BE2C (cell line): ENCODE data around the gene DACT2.
"Not testable (repeated sequence)": the region's sequence is repeated elsewhere in the genome, so short reads cannot be mapped to it uniquely, and the experiment has no call there.

Experiments used
- DNase-seq: peaks from one replicate; pipeline ENCODE4 v3.0.0-alpha.2; 2020
- H3K27me3 ChIP-seq: fragments of 250-450 bp; sonication (Bioruptor Pico); 2 replicates; pipeline ENCODE4 v1.5.1; 2020; ENCODE audit warnings: mild to moderate bottlenecking
- H3K36me3 ChIP-seq: fragments of 250-450 bp; sonication (Bioruptor Pico); 2 replicates; pipeline ENCODE4 v1.5.1; 2020; ENCODE audit warnings: mild to moderate bottlenecking
- H3K4me1 ChIP-seq: fragments of 250-450 bp; sonication (Bioruptor Pico); 2 replicates; pipeline ENCODE4 v1.5.1; 2020
- H3K4me3 ChIP-seq: 2 replicates; pipeline ENCODE4 v1.5.1; 2011; ENCODE audit warnings: low read depth, low read length
- H3K9me3 ChIP-seq: fragments of 250-450 bp; sonication (Bioruptor Pico); 2 replicates; pipeline ENCODE4 v1.5.1; 2020
- TF ChIP-seq, protein P1 (sequence below): IDR thresholded peaks from 2 replicates; pipeline ENCODE4 v1.5.1; 2012; ENCODE audit warnings: mild to moderate bottlenecking, low read depth, low read length

DACT2 gene

GRCh38 chr6:168314021-168314420, 5.6 kb downstream of the DACT2 start:
- Histone ChIP-seq H3K4me3 (no peak overlapping the region), H3K9me3 (no peaks in the 10 kb centered on the region; the same call in 1 of the 2 replicates), H3K27me3 (no peaks in the 10 kb centered on the region), H3K36me3 (no peaks in the 10 kb centered on the region), H3K4me1 (no peaks in the 10 kb centered on the region; the same call in none of the 2 replicates)
- no peak for DNase-seq
- TF ChIP-seq, protein P1, sequence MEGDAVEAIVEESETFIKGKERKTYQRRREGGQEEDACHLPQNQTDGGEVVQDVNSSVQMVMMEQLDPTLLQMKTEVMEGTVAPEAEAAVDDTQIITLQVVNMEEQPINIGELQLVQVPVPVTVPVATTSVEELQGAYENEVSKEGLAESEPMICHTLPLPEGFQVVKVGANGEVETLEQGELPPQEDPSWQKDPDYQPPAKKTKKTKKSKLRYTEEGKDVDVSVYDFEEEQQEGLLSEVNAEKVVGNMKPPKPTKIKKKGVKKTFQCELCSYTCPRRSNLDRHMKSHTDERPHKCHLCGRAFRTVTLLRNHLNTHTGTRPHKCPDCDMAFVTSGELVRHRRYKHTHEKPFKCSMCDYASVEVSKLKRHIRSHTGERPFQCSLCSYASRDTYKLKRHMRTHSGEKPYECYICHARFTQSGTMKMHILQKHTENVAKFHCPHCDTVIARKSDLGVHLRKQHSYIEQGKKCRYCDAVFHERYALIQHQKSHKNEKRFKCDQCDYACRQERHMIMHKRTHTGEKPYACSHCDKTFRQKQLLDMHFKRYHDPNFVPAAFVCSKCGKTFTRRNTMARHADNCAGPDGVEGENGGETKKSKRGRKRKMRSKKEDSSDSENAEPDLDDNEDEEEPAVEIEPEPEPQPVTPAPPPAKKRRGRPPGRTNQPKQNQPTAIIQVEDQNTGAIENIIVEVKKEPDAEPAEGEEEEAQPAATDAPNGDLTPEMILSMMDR, result no peak

DNA sequence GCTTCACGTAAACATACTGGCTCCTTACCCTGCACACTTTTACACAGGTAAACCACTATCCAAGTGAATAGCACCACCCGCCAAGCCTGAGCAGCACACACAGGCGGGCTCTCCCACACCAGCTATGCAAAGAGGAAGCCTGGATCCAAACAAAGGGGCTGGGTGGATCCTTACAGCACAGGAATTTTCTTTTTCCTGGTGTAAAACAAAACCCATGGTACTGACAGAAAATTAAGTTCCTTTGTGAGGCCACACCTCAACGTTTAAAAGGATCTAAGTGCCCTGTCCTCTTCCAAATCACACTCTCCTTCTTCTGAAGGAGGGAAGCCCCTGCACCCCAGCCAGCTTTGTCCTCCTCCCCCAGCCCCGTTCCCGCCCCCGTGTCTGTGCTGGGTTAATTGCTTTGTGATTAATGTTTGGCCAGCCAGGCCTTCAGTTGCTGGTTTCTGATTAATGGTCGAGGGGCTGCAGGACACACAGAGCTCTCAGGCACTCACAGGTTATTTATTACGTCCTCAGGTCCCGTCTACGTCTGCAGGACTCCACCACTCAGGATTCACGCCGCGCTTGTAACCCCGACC, 6.1 kb downstream of the DACT2 start:
- H3K4me1 ChIP-seq, result no peaks in the 10 kb centered on the region; the same call in none of the 2 replicates
- H3K27me3 ChIP-seq, result no peaks in the 10 kb centered on the region
- no peak overlapping the region for H3K4me3 ChIP-seq
- DNase-seq, result no peak
- no peaks in the 10 kb centered on the region; the same call in 1 of the 2 replicates for H3K9me3 ChIP-seq
- no peaks in the 10 kb centered on the region for H3K36me3 ChIP-seq
- TF ChIP-seq, protein P1, result no peak

- not testable (repeated sequence) for H3K4me3 ChIP-seq, H3K9me3 ChIP-seq, H3K4me1 ChIP-seq, H3K27me3 ChIP-seq, DNase-seq, H3K36me3 ChIP-seq
Observed at GRCh38 chr6:168312125-168312507, 7.5 kb downstream of the DACT2 start.

DNA sequence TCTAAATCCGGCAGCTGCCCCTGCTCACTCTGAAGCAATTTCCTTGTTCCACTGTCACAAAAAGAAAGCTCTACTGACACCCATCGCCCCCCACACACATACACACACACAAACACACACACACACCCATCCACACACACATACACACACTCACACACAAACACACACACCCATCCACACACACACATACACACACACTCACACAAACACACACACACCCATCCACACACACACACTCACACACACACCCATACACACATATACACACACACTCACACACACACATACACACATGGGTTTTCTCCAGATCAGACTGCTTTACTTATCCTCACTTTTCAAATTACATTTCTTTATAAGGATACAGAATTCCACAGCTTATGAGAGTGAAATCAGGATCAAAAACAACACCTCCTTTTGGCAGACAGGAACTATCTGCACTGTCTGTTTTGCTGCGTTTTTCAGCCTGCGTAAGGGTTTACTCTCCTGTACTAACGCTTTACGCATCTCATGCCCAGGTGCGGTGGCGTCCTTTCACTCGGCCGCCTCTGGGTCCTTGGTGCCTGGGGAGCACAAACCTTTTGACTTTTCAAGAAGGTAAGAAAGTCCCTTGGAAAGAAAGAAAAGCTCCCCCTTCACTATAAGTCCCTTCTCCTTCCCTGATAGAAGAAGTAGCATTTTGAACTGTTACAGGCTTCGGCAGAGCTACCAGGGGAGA, 8.0 kb downstream of the DACT2 start:
- Histone ChIP-seq H3K4me1 (no peaks in the 10 kb centered on the region; the same call in none of the 2 replicates), H3K27me3 (no peaks in the 10 kb centered on the region), H3K9me3 (no peaks in the 10 kb centered on the region; the same call in 1 of the 2 replicates), H3K36me3 (no peaks in the 10 kb centered on the region), H3K4me3 (no peak overlapping the region)
- no peak for DNase-seq
- TF ChIP-seq, protein P1, result no peak

DNA sequence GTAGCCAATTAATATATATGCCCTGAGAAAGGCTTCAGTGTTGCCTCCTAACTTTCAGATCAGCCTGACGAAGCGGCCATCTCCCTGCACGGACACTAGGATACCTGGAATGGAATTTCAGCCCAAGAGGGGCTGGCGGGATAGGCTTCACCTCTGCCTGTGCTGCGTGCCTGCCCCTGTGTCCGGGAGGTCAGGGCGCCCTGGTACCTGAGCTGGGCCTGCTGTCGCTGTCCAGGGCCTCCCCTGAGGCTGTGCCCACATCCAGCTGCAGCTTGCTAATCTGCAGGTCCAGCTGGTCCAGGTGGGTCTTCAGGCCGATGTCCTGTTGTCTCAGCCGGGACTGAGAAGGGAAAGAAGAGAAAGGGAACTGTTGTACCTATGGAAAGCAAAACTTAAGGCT, 8.6 kb downstream of the DACT2 start:
- Histone ChIP-seq H3K4me1 (no peaks in the 10 kb centered on the region; the same call in none of the 2 replicates), H3K27me3 (no peaks in the 10 kb centered on the region), H3K36me3 (no peaks in the 10 kb centered on the region), H3K9me3 (no peaks in the 10 kb centered on the region; the same call in 1 of the 2 replicates), H3K4me3 (no peak overlapping the region)
- TF ChIP-seq, protein P1, result no peak
- DNase-seq, result no peak

- Histone ChIP-seq H3K27me3 (no peaks in the 10 kb centered on the region), H3K9me3 (no peaks in the 10 kb centered on the region; the same call in 1 of the 2 replicates), H3K4me1 (no peaks in the 10 kb centered on the region; the same call in none of the 2 replicates), H3K36me3 (no peaks in the 10 kb centered on the region), H3K4me3 (no peak overlapping the region)
- TF ChIP-seq, protein P1, result no peak
- no peak for DNase-seq
Observed at GRCh38 chr6:168310403-168310802, 9.2 kb downstream of the DACT2 start.
